HG03442 (cell line): ENCODE data around the gene CD200R1.
A peak's percentile ranks its signal among the peaks of the same experiment; 100 is the strongest.

Experiments used
- ATAC-seq: cut with Tn5 transposase; IDR thresholded peaks from one replicate; pipeline ENCODE4 v1.9.1; 2021; ENCODE audit warnings: mild to moderate bottlenecking, moderate library complexity; ENCODE audit not compliant: unreplicated experiment

CD200R1 gene

GRCh38 chr3:112974894-112975293, at the start of gene CD200R1:
CD200R1 (minus strand) TSS chr3:112975103; CDS start chr3:112974857, 246 bp downstream.
- no peak for ATAC-seq

- no peak for ATAC-seq
Measured at GRCh38 chr3:113021471-113021870, 46.6 kb upstream of the CD200R1 start.

- ATAC-seq = peak; percentile 87
Measured at GRCh38 chr3:113019182-113020137, 44.6 kb upstream of the CD200R1 start.

DNA sequence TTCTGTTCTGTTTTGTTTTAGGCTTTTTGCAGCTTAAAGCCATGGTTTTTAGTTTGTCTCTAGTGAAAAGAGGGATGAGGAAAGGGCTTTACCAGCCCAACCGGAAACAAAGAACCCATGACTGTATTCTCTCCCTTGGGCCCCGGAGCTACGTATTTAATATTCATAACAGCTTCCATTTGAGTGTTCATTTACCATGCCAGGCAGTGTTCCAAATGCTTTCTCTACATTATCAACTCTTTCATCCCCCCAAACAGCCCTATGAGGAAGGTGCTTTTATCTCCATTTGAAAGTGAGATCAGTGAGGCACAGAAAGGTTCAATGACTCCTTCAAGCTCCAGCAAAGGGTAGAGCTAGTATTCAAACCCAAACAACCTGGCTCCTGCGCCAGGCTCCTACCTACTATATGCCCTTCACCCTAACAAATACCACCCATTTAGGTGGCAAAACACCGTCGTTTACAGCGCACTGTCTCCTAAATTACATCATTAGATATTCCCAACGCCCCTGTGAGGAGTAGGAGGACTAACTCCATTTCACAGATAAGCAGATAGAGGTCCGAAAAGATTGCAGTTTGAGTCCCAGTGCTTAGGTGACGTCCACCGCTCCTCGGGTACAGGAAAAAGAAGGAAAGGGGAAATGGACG, 43.8 kb upstream of the CD200R1 start:
- ATAC-seq = no peak

DNA sequence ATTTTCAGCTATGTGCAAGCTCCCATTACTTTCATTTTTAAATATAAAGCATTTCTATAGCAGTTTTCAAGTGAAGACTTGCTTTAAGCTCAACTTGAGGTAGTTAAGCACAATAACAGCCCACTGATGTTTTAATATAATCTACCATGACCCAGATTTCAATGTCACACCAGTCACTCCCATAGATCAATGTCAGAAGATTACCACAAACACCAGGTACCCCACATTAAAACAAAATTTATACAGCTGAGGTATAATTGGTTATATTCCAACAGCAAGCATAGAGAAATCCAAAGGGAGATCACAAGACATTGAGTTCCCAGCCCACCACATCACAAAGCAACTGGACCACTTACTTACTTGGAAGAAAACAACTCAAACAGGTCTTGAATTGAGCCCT, 38.7 kb upstream of the CD200R1 start:
- no peak for ATAC-seq

DNA sequence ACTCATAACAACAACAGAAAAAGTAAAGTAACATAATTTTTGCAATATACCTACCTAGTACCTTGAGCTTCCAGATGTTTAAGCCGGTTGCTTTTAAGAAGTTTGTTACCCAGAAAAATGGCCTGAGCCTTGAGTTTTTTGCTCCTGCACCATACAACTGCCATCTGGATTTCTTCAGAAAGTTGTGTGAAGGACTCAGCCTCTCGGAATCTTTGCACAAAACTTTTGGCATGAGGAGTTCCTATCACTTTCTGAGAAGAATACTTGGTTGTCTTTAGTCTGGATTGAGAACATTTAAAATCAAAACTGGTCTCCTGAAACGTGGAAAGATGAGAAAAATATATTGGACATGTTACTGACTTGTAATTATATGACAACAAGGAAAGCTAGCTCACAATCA, 33.2 kb upstream of the CD200R1 start:
- no peak for ATAC-seq

DNA sequence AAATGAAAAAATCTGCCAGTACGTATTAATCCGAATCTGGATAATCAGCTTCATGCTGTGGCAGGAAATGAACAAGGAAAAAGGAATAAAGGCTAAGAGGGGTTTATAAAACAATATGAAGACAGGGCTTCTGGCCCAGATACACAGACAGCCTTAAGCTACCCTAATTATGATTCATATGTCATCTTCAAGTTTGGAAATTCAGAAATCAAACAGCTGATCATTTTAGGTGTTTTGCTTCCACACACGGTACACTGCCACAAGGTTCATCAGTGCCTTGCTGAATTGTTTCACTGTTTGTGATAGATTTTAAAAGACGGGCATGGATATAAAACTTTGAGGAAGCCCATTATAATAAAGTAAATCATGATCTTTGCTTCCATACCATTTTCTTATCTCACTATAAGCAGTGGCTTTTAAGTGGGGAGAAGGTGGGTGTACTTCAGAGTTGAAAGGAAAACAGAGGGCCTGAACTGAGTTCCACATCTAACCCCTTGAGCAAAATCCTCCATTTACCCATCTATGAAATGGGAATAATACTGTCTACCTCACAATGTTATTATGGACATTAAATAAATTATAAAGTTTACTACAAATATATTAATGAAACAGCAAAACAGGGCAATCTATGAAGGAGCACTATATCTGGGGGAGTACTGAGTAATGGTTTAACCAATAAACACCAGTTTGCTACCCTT, 31.6 kb upstream of the CD200R1 start:
- no peak for ATAC-seq

- ATAC-seq = no peak
Measured at GRCh38 chr3:113005611-113006010, 30.7 kb upstream of the CD200R1 start.

DNA sequence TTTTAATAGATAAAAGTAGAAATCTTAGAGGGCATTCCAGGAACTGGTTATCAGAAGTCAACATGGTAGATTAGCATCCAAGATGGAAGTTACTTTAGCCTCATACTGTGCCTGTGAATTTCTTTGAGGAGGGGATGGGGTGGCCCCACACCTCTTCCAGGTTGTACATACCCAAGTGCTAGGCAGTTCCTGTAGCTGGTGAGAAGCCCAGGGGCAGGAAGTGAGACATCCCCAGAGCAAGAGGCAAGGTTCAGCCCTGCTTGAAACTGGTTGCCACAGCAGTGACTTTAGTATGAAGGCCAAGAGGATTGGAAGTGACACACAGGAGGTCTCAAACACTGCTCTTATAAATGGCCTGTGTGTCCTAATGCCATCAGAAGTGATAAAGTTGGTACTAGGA, 27.8 kb upstream of the CD200R1 start:
- no peak for ATAC-seq

DNA sequence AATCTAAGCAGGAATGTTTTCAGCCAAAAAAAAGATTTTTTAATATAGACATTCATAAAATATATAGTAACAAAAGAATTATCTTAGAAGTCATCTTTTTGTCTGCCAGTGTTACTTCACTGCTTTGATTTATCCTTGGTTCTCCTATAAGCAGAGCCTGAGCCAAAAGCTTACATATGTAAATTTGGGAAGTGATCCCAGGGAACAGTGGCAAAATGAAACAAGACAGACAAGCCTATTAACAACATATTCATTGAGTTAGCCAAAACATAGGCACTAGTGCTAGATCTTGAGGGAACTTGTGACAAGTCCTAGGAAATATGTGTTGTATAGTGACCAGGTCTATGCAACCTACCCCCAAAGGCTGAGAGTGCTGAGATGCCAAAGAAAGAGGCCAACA, 27.1 kb upstream of the CD200R1 start:
- ATAC-seq = no peak

- no peak for ATAC-seq
Measured at GRCh38 chr3:113000691-113001090, 25.8 kb upstream of the CD200R1 start.

- ATAC-seq = no peak
Measured at GRCh38 chr3:112995800-112996199, 20.9 kb upstream of the CD200R1 start.

DNA sequence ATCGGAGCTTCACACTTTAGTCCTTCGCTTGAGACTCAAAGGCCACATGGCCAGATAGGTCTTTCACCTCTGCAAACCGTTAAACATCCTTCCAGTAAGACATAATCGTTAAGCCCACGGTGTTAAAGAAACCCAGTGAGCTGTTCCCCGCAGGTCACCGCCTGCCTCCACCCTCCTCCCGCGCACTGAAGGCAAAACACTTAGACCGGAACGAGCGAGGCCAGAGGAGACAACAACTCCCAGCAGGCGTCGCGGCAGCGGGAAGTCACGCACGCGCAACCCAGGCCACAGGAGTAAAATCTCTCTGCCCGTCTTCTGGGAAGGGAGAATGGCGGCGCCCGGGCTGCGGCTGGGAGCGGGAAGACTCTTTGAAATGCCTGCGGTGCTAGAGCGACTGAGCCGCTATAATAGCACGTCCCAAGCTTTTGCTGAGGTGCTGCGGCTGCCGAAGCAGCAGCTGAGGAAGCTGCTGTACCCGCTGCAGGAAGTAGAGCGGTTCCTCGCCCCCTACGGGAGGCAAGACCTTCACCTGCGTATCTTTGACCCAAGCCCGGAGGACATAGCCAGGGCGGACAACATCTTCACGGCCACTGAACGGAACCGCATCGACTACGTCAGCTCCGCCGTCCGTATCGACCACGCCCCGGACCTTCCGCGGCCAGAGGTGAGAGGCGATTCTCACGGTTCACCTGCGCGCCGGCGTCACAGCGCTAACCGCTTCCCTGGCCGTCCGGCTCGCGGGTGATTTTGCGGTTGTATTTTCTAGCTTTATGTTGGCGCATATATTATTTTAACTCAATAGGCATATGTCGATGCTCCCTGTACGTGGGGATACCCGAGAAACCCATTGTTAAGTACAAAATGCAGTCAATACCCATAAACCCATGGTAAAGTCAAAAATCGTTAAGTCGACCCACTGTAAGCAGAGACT, 16.0 kb upstream of the CD200R1 start, which contains the start of gene GTPBP8:
Gene GTPBP8 (plus strand): TSS at position 313 of the 931 bp plus-strand sequence. CDS start 16 bp downstream, at position 329.
- peak; percentile 90 for ATAC-seq

DNA sequence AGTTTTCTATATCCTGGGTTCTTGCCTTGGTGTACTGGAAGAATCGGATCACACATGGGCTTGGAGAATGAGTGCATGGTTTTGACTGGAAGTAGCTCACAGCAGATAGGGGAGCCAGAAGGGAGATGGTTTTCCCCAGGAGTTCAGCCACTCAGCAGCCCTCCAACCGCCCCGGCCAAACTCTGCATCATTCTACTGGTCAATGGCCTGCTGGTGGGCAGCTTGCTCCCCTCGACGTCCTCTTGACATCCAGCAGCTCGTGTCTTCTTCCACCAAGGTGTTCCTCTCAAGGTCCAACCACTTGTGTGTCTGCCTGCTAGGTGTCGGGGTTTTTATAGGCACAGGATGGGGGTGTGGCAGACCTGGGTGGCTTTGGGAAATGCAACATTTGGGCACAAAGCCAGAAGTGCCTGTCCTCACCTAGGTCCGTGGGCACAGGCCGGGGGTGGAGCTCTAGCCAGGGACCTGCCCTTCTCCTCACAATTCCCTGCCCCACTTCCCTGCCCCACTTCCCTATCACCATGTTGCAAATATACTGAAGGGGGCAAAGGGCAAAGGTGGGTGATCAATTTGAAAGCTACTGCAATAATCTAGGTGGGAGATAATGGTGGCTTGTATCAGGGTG, 12.9 kb upstream of the CD200R1 start:
- ATAC-seq = no peak

- no peak for ATAC-seq
Measured at GRCh38 chr3:112984485-112984884, 9.6 kb upstream of the CD200R1 start.

DNA sequence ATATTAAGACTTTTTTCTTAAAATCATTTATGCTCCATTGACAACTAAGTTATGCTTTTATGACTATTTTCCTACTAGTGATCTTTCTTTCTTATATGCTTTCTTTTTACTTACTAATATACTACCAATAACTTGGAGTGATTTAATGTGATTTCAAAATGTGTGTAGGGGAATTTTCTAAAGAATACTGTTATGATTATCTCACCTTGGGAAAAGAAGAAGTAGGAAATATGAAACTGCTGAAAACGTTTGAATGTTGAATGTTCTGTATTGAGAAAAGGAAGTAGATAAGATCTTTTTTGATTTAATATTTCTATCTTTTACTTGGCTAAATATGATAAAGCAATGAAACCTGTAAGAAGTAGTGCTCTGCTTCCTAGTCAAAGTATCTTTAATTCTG, 7.8 kb upstream of the CD200R1 start:
- ATAC-seq = no peak

DNA sequence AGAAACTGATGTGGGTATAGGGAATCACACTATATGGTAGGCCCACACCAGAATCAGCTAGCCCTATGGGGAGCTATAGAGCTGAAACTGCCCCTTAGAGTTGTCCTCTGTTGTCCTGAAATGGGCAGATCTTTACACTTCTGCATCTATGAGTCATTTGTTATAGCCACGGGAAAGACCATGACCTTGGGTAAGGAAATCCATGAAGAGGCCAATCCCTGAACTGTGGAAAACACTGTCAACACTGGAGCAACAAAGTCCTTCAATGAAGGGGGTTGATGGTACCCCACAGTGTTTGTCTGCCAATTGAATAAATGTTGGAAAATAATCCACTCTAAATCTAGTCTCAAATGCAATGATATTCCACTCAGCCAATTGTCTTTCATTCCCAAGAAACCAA, 5.2 kb upstream of the CD200R1 start:
- ATAC-seq = no peak

DNA sequence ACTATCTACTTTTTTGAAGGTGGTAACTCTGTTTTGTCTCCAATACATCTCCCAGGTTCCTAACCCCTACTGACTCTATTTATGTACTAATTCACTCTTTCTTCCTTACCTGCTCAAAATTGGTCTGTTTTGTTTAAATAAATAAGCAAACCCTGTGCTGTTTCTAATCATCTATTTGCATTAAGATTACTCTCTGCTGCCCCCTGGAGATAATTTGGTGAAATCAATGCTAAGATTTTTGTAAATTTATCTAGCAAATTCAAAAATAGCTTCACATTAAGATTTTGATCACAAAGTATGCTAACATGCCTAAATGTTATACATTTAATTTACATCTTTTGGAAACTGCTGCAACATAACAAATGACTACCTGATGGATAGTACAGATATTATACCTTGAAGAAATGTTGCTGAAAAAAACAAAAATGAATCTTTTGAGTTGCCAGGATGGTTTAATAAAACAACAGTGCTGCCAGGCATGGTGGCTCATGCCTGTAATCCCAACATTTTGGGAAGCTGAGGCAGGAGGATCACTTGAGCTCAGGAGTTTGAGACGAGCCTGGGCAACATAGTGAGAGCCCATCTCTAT, 4.4 kb upstream of the CD200R1 start:
- no peak for ATAC-seq

DNA sequence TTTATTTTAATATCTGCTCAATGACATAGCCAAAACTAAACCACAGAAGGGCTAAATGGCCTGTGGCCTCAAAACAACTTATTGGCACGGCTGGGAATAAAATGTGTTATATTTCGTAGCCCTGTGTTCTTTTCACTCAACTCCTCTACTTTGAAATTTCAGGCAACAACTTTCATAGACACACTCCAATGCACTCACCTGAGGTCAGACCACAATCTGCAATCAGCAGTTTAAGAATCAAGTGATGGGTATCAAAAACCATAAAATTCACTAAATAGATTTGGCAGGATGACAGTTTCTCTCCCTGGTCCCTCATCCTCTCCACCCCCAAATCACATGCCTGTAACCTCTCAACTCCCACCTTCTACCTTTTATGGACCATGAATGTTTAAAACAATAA, 2.0 kb upstream of the CD200R1 start:
- ATAC-seq = no peak

DNA sequence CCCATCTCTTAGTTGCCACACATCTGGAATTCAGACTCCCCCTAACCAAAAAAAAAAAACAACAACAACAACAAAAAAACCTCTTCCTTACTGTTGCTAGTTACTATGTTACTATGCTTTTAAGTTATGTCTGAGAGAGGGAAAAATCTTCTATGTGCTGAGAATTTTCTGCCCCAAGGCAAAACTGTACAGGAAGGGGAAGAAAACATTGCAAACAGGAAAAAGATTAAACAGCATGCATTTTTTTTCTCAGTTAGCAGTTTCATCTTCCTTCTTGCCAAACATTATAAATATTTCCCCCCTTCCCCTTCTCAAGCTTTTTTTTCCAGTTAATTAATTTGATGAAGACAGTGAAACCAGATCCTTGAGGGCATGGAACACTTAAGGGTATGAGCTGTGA, 1.1 kb upstream of the CD200R1 start:
- ATAC-seq = no peak
